ENCODE results near the gene ADD1.

- TF ChIP-seq CTCF (IDR thresholded peaks at IDR 0.05; ENCODE audit: low read depth, low read length, poor library complexity, severe bottlenecking) (no peak), EZH2phosphoT487 (IDR thresholded peaks at IDR 0.05; ENCODE audit: borderline replicate concordance, low read length) (no peak)
Observed at GRCh38 chr4:2949782-2950125, 106.1 kb downstream of the ADD1 start.

Measured in DOHH2 (cell line).